ENCODE data around the gene CEP44. TPM values are rescaled to one million over a fixed set of nuclear protein-coding genes. Genes with fewer than 3 reads are reported as not detected.

Gene CEP44
- total and polyA plus RNA-seq, 10 of the 15 experiments (the other 5 are each of a cell fraction or from before 2014, with no cell fraction given) = 7.6 to 19.8 (median 14.2) TPM

GRCh38 chr4:174248407-174248806 is 35.3 kb upstream of the CEP44 start (continued):
- no peak for TF ChIP-seq NBN (IDR thresholded peaks at IDR 0.05)
- TF ChIP-seq ESRRA (IDR thresholded peaks at IDR 0.05; ENCODE audit: low read length) = no peak
- TF ChIP-seq MYC (IDR thresholded peaks at IDR 0.05; ENCODE audit: insufficient read depth, insufficient read length, insufficient replicate concordance, low read length, severe bottlenecking) = no peak
- no peak for TF ChIP-seq IRF3 (IDR thresholded peaks at IDR 0.05)
- TF ChIP-seq BRCA1 (IDR thresholded peaks at IDR 0.05; ENCODE audit: low read depth, low read length) = no peak
- no peak for TF ChIP-seq E4F1 (IDR thresholded peaks at IDR 0.05; ENCODE audit: borderline replicate concordance, partially characterized antibody)
- no peak for TF ChIP-seq ZBTB11 (CRISPR knock-in tag; IDR thresholded peaks at IDR 0.05)
- TF ChIP-seq HDAC2 (IDR thresholded peaks at IDR 0.05) = no peak
- TF ChIP-seq MTA2 (IDR thresholded peaks at IDR 0.05; ENCODE audit: low read depth) = no peak
